Measurements from ENCODE around the gene UNC79.
A peak's percentile ranks its signal among the peaks of the same experiment; 100 is the strongest.

GRCh38 chr14:93543766-93544165 lies 113.0 kb downstream of the UNC79 start:
- peak; percentile 57 for TF ChIP-seq CTCF (IDR thresholded peaks at IDR 0.05; ENCODE audit: poor library complexity)
- TF ChIP-seq EZH2phosphoT487 (IDR thresholded peaks at IDR 0.05; ENCODE audit: low read depth, severe bottlenecking, unreplicated experiment): no peak
